Measurements from ENCODE around the gene ZBTB2.

Gene ZBTB2

GRCh38 chr6:151325075-151326050 is 66.0 kb downstream of the ZBTB2 start:
- peak; percentile 42 to 61 (median 44) for DNase-seq

- DNase-seq, result no peak
Observed at GRCh38 chr6:151324488-151324825, 66.9 kb downstream of the ZBTB2 start.

GRCh38 chr6:151323791-151324487 is 67.4 kb downstream of the ZBTB2 start:
- DNase-seq, result peak; percentile 73 to 78 (median 76)

- no peak for DNase-seq
Observed at GRCh38 chr6:151322570-151322969, 68.8 kb downstream of the ZBTB2 start.

- DNase-seq, result no peak
Observed at GRCh38 chr6:151321438-151321837, 69.9 kb downstream of the ZBTB2 start.

GRCh38 chr6:151320140-151320539 is 71.2 kb downstream of the ZBTB2 start:
- DNase-seq, result no peak

- DNase-seq, result no peak
Observed at GRCh38 chr6:151317995-151318365, 73.4 kb downstream of the ZBTB2 start.

GRCh38 chr6:151317103-151317994 is 74.0 kb downstream of the ZBTB2 start:
- DNase-seq, result no peak

GRCh38 chr6:151315661-151316060 is 75.7 kb downstream of the ZBTB2 start:
- DNase-seq, result peak; percentile 9 to 32 (median 14)

Measured in suppressor macrophage treated with lipopolysaccharide for 1 hour (primary cell).